Fibroblast of mammary gland (primary cell): ENCODE measurements around the gene SHANK1.

Experiments
- DNase-seq: peaks from one replicate; pipeline ENCODE4 v3.0.0-alpha.2; 2010; ENCODE audit warnings: low read depth
- H3K4me3 ChIP-seq: 2 replicates; pipeline ENCODE4 v1.5.1; 2011; ENCODE audit warnings: low read depth, mild to moderate bottlenecking, low read length, moderate library complexity; ENCODE audit not compliant: control insufficient read depth
- TF ChIP-seq, protein P1 (sequence below): conservative IDR thresholded peaks from 2 replicates; pipeline ENCODE4 v1.5.1; 2011; ENCODE audit warnings: low read depth, low read length, inconsistent platforms; ENCODE audit not compliant: control insufficient read depth, insufficient read depth

Gene SHANK1

DNA sequence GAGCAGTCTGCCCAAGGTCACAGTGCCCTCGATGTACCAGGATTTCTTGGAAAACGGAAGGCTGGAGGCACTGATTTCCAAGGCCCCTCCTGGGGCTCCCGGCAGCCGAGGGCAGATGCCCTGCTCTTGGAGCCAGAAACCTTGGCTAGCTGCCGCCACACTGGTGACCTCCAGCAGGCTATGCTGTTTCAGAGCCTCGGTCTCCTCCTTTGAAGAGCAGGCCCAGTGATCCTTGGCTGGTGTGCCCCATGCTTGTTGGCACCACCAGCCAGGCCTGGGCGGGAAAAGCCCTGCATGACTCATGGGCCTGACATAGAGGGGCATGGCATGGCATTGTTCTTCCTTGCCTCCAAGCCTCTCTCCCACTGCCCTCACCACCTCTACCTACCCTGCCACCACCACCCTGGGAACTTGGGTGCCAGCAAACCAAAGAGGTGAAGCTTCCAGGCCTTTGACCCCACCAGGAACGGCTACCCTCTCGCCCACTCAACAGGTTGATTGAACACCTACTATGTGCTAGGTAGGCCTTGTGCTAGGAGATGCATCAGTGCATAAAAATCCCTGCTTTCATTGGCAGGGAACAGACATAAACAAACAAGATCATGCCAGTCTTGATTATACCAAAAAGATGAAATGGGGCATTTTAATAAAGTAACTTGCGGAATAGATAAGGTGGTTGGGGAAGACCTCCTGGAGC lies 2.0 kb upstream of the SHANK1 start:
- TF ChIP-seq, protein P1, sequence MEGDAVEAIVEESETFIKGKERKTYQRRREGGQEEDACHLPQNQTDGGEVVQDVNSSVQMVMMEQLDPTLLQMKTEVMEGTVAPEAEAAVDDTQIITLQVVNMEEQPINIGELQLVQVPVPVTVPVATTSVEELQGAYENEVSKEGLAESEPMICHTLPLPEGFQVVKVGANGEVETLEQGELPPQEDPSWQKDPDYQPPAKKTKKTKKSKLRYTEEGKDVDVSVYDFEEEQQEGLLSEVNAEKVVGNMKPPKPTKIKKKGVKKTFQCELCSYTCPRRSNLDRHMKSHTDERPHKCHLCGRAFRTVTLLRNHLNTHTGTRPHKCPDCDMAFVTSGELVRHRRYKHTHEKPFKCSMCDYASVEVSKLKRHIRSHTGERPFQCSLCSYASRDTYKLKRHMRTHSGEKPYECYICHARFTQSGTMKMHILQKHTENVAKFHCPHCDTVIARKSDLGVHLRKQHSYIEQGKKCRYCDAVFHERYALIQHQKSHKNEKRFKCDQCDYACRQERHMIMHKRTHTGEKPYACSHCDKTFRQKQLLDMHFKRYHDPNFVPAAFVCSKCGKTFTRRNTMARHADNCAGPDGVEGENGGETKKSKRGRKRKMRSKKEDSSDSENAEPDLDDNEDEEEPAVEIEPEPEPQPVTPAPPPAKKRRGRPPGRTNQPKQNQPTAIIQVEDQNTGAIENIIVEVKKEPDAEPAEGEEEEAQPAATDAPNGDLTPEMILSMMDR, result no peak
- DNase-seq, result no peak
- no peak overlapping the region for H3K4me3 ChIP-seq

DNA sequence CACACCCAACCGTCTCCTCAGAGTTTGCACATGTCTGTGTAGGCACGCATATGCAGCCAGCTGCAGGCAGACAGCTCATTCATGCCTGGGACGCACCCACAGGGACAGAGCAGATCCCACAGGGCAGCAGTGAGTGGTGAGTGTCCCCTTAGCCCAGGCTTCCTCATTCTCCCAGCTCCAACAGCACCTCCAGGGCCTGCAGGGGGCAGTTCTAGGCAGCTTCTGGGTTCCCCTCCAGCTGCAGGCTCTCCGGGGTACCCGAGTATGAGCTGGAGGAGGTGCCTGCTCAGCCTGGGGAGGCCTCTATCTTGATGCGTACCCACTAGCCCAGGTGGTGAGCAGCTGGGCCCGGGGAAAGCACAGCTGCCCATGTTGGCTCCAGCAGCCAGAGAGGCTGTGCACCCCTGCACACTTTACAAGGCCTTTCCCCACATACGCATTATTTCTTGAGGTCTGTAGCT lies 1.3 kb upstream of the SHANK1 start:
- no peak overlapping the region for H3K4me3 ChIP-seq
- TF ChIP-seq, protein P1, result peak; percentile 14
- peak; percentile 69 for DNase-seq

- TF ChIP-seq, protein P1, result no peak
- no peak for DNase-seq
- no peak overlapping the region for H3K4me3 ChIP-seq
These were observed 749 bp upstream of the SHANK1 start for GRCh38 chr19:50720181-50720920.

- peak overlapping the region; percentile 35 for H3K4me3 ChIP-seq
- DNase-seq, result no peak
- TF ChIP-seq, protein P1, result no peak
These were observed 525 bp downstream of the SHANK1 start for GRCh38 chr19:50719119-50719435.

DNA sequence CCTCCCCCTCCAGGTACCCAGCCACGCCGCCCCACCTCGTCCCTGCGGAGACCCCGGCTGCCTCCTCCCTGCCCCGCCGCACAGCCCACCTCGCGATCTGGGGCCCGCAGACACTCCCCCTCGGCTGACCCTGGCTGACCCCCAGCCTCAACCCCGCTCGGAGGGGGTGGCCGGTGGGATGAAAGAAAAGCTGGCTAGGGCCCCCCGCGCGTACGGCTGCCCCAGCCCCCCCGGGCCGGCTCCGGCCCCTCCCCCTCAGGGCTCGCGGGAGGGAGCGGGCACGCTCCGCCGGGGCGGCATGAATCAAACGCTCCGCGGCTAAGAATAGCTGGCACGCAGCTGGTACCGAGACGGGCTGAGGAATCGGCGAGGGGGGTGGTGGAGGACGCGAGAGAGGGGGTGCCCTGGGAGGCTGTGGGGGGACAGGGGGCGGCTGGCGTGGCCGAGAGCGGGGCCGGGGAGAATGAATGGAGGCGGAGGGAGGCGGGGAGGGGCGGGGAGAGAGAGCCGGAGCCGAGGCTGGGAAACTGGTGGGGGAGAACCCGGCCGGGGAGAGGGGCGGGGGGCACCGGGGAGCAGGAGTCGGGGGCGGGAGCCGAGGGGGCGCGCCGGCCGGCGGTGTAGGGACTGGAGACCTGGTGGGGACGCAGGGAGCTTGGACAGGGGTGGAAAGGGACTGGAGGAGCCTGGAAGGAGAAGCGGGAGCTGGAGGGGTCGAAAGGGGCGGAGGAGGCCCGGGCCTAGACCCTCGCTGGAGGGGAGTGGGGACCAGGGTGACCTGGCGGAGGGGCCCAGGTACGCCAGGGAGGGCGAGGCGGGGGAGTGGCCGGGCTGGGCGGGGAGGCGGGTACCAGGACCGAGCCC lies 1.1 kb downstream of the SHANK1 start:
- peak overlapping the region; percentile 35 for H3K4me3 ChIP-seq
- DNase-seq, result no peak
- TF ChIP-seq, protein P1, result no peak

- H3K4me3 ChIP-seq, result no peak overlapping the region
- no peak for DNase-seq
- TF ChIP-seq, protein P1, result no peak
These were observed 1.7 kb downstream of the SHANK1 start for GRCh38 chr19:50717891-50718254.
